Breast epithelium (tissue), 3 donors: ENCODE data around the gene COL5A3.

Source experiments
- CTCF ChIP-seq, 3 donors: fragments of 450-650 bp; IDR thresholded peaks; one replicate each; pipeline ENCODE4 v1.5.1; 2016 to 2017; ENCODE audit warnings: antibody characterized with exemption in 3 of 3, mild to moderate bottlenecking in 3 of 3, moderate library complexity in 3 of 3
- POLR2A ChIP-seq: fragments of 450-650 bp; IDR thresholded peaks from one replicate; pipeline ENCODE4 v1.6.1; 2016; ENCODE audit warnings: antibody characterized with exemption, mild to moderate bottlenecking, moderate library complexity
- POLR2AphosphoS5 ChIP-seq, 3 donors: sonication (generic); formaldehyde crosslinking; IDR thresholded peaks; one replicate each; pipeline ENCODE4 v1.6.1; 2017; ENCODE audit warnings: antibody characterized with exemption in 3 of 3

GRCh38 chr19:9912551-9913236, 97.6 kb downstream of the COL5A3 start:
- TF ChIP-seq POLR2A (no peak), CTCF (IDR thresholded peaks at IDR 0.05) (no peak), POLR2AphosphoS5 (IDR thresholded peaks at IDR 0.05) (no peak)
